Lower leg skin (tissue), 4 donors: ENCODE measurements around the gene SLFN13. TPM values are rescaled to one million over a fixed set of nuclear protein-coding genes. Genes with fewer than 3 reads are reported as not detected.
"Not testable (repeated sequence)": the region's sequence is repeated elsewhere in the genome, so short reads cannot be mapped to it uniquely, and the experiment has no call there.

Experiments
- DNase-seq, 2 donors: peaks; one replicate each; pipeline ENCODE4 v3.0.0-alpha.2; 2019; ENCODE audit warnings: low spot score in 2 of 2
- H3K4me3 ChIP-seq: fragments of 200-600 bp; sonication (generic); 2 replicates; pipeline ENCODE4 v1.5.1; 2017; ENCODE audit warnings: mild to moderate bottlenecking, low read depth; ENCODE audit not compliant: poor library complexity, severe bottlenecking
- CTCF ChIP-seq, 3 donors: fragments of 450-650 bp; IDR thresholded peaks; one replicate each; pipeline ENCODE4 v1.5.1; 2016; ENCODE audit warnings: antibody characterized with exemption in 3 of 3, mild to moderate bottlenecking in 3 of 3, moderate library complexity in 2 of 3
- POLR2A ChIP-seq, 2 donors: fragments of 450-650 bp; IDR thresholded peaks; one replicate each; pipeline ENCODE4 v1.6.1; 2016 to 2017; ENCODE audit warnings: antibody characterized with exemption in 2 of 2, mild to moderate bottlenecking in 1 of 2, moderate library complexity in 1 of 2
- WGBS, 2 donors: methylation state at CpG; one replicate each; pipeline ENCODE4 v1.1.5; 2018; 5-methylcytosine and 5-hydroxymethylcytosine counted together
- intact Hi-C: fragments of 100-400 bp; cut with DNase I; formaldehyde crosslinking; loops from one replicate; pipeline ENCODE4 v1.15.0; 2023; ENCODE audit warnings: low total_unique reads
- total RNA-seq, 4 donors: library from RNA; depleted of rRNA; stranded (reverse); fragments of >200 nt; gene quantifications; one replicate each; pipeline ENCODE4 v1.1.0, GENCODE V29; 2016

SLFN13 gene
- total RNA-seq, 4 donors from 2014 or later = 2.9 to 7.8 (median 5.1) TPM

DNA sequence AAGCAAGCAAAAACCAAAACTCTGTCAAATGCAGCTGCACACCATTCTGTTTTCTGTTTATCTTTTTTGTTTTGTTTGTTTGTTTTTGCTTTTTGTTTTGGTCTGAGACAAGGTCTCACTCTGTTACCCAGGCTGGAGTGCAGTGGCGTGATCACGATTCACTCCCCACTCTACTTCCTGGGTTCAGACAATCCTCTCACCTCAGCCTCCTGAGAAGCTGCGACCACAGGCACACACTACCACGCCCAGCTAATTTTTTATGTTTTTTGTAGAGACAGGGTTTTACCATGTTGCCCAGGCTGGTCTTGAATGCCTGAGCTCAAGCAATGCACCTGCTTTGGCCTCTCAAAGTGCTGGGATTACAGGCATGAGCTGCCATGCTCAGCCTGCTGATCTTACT lies 19.3 kb upstream of the SLFN13 start:
- TF ChIP-seq CTCF (IDR thresholded peaks at IDR 0.05) (no peak), POLR2A (IDR thresholded peaks at IDR 0.05) (no peak)
- no peak overlapping the region for H3K4me3 ChIP-seq
- WGBS, 2 donors = 87 to 92% methylated on average over 4 of the region's 4 CpGs
- intact Hi-C loops = no loop called here
- no peak for DNase-seq

- no peak overlapping the region for H3K4me3 ChIP-seq
- 9% methylated on average over 33 to 42 of the region's 44 CpGs for WGBS, 2 donors
- peak in 1 of 2 donors; percentile 87 for DNase-seq
- TF ChIP-seq CTCF (IDR thresholded peaks at IDR 0.05) (no peak), POLR2A (IDR thresholded peaks at IDR 0.05) (no peak)
- intact Hi-C loops = no loop called here
Measured at GRCh38 chr17:35460354-35460851, 11.8 kb upstream of the SLFN13 start.

DNA sequence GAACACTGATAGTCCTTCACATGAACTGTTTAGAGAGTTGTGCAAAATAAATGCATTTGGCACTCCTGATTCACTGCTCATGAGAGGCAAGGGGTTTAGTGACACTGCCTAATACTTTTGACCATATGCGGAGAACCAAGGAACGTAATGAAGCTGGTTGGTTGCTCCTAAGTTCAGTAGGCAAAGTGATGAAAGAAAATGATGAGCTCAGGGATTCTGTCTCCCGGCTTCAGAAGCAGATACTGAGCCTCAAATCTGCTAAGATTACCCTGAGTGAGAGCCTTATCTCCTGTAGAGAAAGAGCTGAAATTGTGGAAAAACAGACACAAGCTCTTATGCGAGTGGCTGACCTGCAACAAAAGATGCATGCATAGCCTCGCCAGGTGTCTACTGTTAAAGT lies 5.5 kb upstream of the SLFN13 start:
- intact Hi-C loops, DNase-seq, H3K4me3 ChIP-seq: not testable (repeated sequence)
- 92 to 94% methylated on average over 5 of the region's 5 CpGs for WGBS, 2 donors

GRCh38 chr17:35453171-35453570 lies 4.6 kb upstream of the SLFN13 start:
- TF ChIP-seq POLR2A (IDR thresholded peaks at IDR 0.05) (no peak), CTCF (IDR thresholded peaks at IDR 0.05) (no peak)
- intact Hi-C loops = no loop called here
- no peak for DNase-seq
- 59 to 71% methylated on average over 1 of the region's 1 CpG for WGBS, 2 donors
- H3K4me3 ChIP-seq = no peak overlapping the region

DNA sequence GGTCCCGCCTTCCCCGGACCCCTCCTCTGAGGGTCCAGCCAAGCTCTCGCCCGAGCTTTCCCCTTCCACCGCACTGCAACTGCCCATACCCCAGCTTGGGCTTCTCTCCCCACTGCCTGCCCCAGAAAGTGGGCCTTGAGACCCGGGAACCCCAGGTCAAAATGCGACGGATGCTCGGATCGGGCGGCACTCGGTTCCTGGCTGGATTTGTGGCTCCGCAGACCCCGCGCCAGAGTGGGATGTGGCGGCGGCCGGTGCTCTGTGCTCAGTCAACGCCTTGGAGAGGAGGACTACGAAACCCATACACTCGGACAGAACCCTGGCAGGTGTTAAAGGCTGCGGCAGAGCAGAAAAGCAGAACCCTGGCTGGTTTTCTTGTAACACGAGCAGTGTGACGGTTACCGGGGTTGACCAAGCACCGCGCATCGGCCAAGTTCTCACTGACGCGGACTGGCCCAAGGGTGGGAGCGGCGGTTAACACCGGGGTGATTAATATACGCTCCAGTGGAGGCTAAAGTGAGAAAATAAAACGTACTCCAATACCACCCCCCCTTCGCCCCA lies 885 bp upstream of the SLFN13 start:
- intact Hi-C loops = no loop called here
- TF ChIP-seq POLR2A (IDR thresholded peaks at IDR 0.05) = no peak
- no peak for TF ChIP-seq CTCF (IDR thresholded peaks at IDR 0.05)
- H3K4me3 ChIP-seq = no peak overlapping the region
- 18 to 24% methylated on average over 30 to 36 of the region's 36 CpGs for WGBS, 2 donors
- peak in 1 of 2 donors; percentile 87 for DNase-seq

GRCh38 chr17:35448899-35449227 lies 297 bp upstream of the SLFN13 start:
- DNase-seq = no peak
- H3K4me3 ChIP-seq = no peak overlapping the region
- intact Hi-C loops = no loop called here
- 17 to 40% methylated on average over 16 of the region's 16 CpGs for WGBS, 2 donors
- TF ChIP-seq CTCF (IDR thresholded peaks at IDR 0.05) = no peak
- no peak for TF ChIP-seq POLR2A (IDR thresholded peaks at IDR 0.05)
